PFSK-1 (cell line): ENCODE results near the gene KREMEN1.

ENCODE experiments used
- FOXP2 ChIP-seq: optimal IDR thresholded peaks from 2 replicates; pipeline ENCODE3; 2011; ENCODE audit warnings: borderline replicate concordance, control low read depth, inconsistent platforms; ENCODE audit not compliant: insufficient read depth; ENCODE audit errors: extremely low read length, extremely low read depth
- POLR2AphosphoS5 ChIP-seq: IDR thresholded peaks from 2 replicates; pipeline ENCODE4 v1.6.1; 2012; ENCODE audit warnings: low read depth, mild to moderate bottlenecking, control low read depth, low read length, moderate library complexity
- REST ChIP-seq, 2 experiments: IDR thresholded peaks; 2 replicates each; pipeline versions ENCODE4 v1.6.1 to v1.8.0; 2011 to 2012; ENCODE audit warnings: low read depth in 2 of 2, low read length in 2 of 2, control low read depth in 1 of 2, inconsistent platforms in 1 of 2, mild to moderate bottlenecking in 1 of 2, moderate library complexity in 1 of 2; ENCODE audit not compliant: insufficient read depth in 1 of 2
- SIN3A ChIP-seq: IDR thresholded peaks from 2 replicates; pipeline ENCODE4 v1.6.1; 2012; ENCODE audit warnings: mild to moderate bottlenecking, low read length, moderate library complexity, borderline replicate concordance; ENCODE audit not compliant: insufficient read depth

- TF ChIP-seq FOXP2 (no peak), POLR2AphosphoS5 (no peak), REST (IDR thresholded peaks at IDR 0.05; ENCODE audit: insufficient read depth in 1 of 2, low read depth in 2 of 2, low read length in 2 of 2) (no peak), SIN3A (no peak)
Measured at GRCh38 chr22:29062286-29062821, 10.5 kb upstream of the KREMEN1 start.
